Measurements from ENCODE around the gene BIRC6.
"Not testable (repeated sequence)": the region's sequence is repeated elsewhere in the genome, so short reads cannot be mapped to it uniquely, and the experiment has no call there.

BIRC6 gene

GRCh38 chr2:32522770-32523169 is 165.9 kb downstream of the BIRC6 start:
- no peak for DNase-seq

- DNase-seq: no peak
Observed at GRCh38 chr2:32523686-32524085, 166.9 kb downstream of the BIRC6 start.

- DNase-seq: no peak
Observed at GRCh38 chr2:32532341-32532740, 175.5 kb downstream of the BIRC6 start.

- no peak for DNase-seq
Observed at GRCh38 chr2:32532961-32533360, 176.1 kb downstream of the BIRC6 start.

- DNase-seq: no peak
Observed at GRCh38 chr2:32534831-32535230, 178.0 kb downstream of the BIRC6 start.

- DNase-seq: no peak
Observed at GRCh38 chr2:32538735-32539134, 181.9 kb downstream of the BIRC6 start.

GRCh38 chr2:32552483-32552882 is 195.7 kb downstream of the BIRC6 start:
- DNase-seq: not testable (repeated sequence)

GRCh38 chr2:32553829-32554432 is 197.1 kb downstream of the BIRC6 start:
- DNase-seq: no peak

GRCh38 chr2:32558492-32558891 is 201.7 kb downstream of the BIRC6 start:
- no peak for DNase-seq

- DNase-seq: no peak
Observed at GRCh38 chr2:32559136-32559535, 202.3 kb downstream of the BIRC6 start.

- DNase-seq: no peak
Observed at GRCh38 chr2:32562906-32563305, 206.1 kb downstream of the BIRC6 start.

GRCh38 chr2:32564417-32565035 is 207.7 kb downstream of the BIRC6 start:
- DNase-seq: no peak

GRCh38 chr2:32565902-32566301 is 209.1 kb downstream of the BIRC6 start:
- no peak for DNase-seq

- no peak for DNase-seq
Observed at GRCh38 chr2:32572030-32572429, 215.2 kb downstream of the BIRC6 start.

- DNase-seq: no peak
Observed at GRCh38 chr2:32572737-32573136, 215.9 kb downstream of the BIRC6 start.

- DNase-seq: no peak
Observed at GRCh38 chr2:32591669-32592463, 235.0 kb downstream of the BIRC6 start.

- no peak for DNase-seq
Observed at GRCh38 chr2:32594573-32594972, 237.8 kb downstream of the BIRC6 start.

GRCh38 chr2:32611366-32611765 is 254.5 kb downstream of the BIRC6 start:
- DNase-seq: no peak

GRCh38 chr2:32611771-32612170 is 254.9 kb downstream of the BIRC6 start:
- DNase-seq: no peak

- no peak for DNase-seq
Observed at GRCh38 chr2:32614084-32614483, 257.3 kb downstream of the BIRC6 start.

GRCh38 chr2:32617599-32618189 is 260.9 kb downstream of the BIRC6 start:
- DNase-seq: no peak

- no peak for DNase-seq
Observed at GRCh38 chr2:32622570-32623310, 265.9 kb downstream of the BIRC6 start.

- DNase-seq: no peak
Observed at GRCh38 chr2:32623311-32623706, 266.5 kb downstream of the BIRC6 start.
